ENCODE measurements around the gene RAP1GAP2.
"Not testable (repeated sequence)": the region's sequence is repeated elsewhere in the genome, so short reads cannot be mapped to it uniquely, and the experiment has no call there.

Gene RAP1GAP2

DNA sequence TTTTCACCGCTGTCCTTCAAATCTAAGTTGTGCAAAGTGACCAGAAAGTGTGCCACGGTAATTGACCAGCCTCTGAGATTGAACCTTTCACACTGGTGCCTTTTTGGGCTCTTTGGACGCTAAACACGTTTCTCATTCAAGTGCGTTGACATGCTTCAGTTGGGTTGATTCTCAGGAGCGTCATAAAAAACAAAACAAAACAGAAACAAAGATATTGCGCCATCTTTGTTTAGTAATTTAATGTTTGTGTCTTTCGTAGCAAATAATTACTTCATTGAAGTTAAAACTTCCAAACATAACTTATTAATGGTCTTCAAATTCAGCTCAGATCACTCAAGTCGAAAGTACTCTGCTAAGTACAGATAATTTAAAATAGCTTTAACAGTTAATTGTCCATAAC, 187.0 kb downstream of the RAP1GAP2 start:
- Histone ChIP-seq H3K4me1 (ENCODE audit: insufficient read depth, low read length) (no peaks in the 10 kb centered on the region), H3K4me3 (ENCODE audit: low read length) (no peak overlapping the region), H3K9me3 (ENCODE audit: insufficient read depth, low read depth, low read length) (no peaks in the 10 kb centered on the region), H3K27ac (ENCODE audit: low read length) (no peak overlapping the region), H3K9ac (ENCODE audit: low read depth, low read length) (no peak overlapping the region), H3K27me3 (ENCODE audit: insufficient read depth, low read length) (no peaks in the 10 kb centered on the region), H3K36me3 (ENCODE audit: insufficient read depth, low read depth, low read length) (peaks cover 59% of the 10 kb centered on the region)

DNA sequence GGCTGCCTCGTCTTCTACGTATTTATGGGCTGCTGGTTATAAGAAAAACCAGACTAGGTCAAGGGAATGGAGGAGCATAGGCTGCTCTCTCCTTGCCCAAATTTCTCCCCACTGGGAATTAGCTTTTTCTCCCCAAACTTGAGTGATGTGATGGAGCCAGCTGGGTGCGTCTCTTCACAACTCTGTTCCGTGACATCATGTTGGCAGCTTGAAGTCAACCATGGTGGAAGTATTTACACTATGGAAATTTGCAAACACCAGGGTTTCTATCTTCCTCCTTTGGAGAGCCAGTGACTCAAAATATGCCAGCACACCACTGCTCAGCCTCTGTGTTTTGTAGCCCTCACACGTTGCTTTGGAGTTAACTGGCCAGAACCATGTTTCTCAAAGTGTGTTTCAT, 189.1 kb downstream of the RAP1GAP2 start:
- H3K27ac ChIP-seq (ENCODE audit: low read length), result no peak overlapping the region
- no peaks in the 10 kb centered on the region for H3K4me1 ChIP-seq (ENCODE audit: insufficient read depth, low read length)
- H3K9ac ChIP-seq (ENCODE audit: low read depth, low read length), result no peak overlapping the region
- peaks cover 57% of the 10 kb centered on the region for H3K36me3 ChIP-seq (ENCODE audit: insufficient read depth, low read depth, low read length)
- no peaks in the 10 kb centered on the region for H3K27me3 ChIP-seq (ENCODE audit: insufficient read depth, low read length)
- no peak overlapping the region for H3K4me3 ChIP-seq (ENCODE audit: low read length)
- H3K9me3 ChIP-seq (ENCODE audit: insufficient read depth, low read depth, low read length), result no peaks in the 10 kb centered on the region

DNA sequence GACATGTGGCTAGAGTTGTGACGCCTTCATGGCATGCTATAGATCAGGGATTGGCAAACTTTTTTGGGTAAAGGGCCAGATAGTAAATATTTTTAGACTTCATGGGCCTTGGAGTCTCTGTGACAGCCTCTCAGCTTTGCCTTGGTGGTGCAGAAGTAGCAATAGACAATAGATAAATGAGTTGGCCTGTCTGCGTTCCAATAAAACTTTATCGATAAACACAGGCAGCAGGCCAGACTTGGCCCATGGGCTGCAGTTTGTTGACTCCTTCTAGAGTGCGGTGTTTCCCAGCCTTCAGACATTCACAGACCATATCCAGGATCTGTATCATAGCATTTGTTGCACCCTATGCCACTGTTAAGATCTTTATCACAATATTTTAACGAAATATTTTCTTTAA, 190.7 kb downstream of the RAP1GAP2 start:
- no peaks in the 10 kb centered on the region for H3K4me1 ChIP-seq (ENCODE audit: insufficient read depth, low read length)
- no peaks in the 10 kb centered on the region for H3K27me3 ChIP-seq (ENCODE audit: insufficient read depth, low read length)
- H3K36me3 ChIP-seq (ENCODE audit: insufficient read depth, low read depth, low read length), result peaks cover 42% of the 10 kb centered on the region
- H3K9me3 ChIP-seq (ENCODE audit: insufficient read depth, low read depth, low read length), result no peaks in the 10 kb centered on the region
- H3K4me3 ChIP-seq (ENCODE audit: low read length), result no peak overlapping the region
- no peak overlapping the region for H3K27ac ChIP-seq (ENCODE audit: low read length)
- no peak overlapping the region for H3K9ac ChIP-seq (ENCODE audit: low read depth, low read length)

DNA sequence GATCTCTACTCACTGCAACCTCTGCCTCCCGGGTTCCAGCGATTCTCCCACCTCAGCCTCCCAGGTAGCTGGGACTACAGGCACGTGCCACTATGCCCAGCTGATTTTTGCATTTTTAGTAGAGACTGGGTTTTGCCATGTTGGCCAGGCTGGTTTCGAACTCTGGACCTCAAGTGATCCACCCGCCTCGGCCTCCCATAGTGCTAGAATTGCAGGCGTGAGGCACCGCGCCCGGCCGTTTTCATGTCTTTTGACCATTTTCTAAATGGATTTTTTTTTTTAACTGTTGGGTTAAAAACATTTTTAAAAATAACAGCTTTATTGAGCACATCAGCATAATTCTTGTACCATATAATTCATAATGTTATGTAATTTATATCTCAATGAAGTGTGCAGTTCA, 193.2 kb downstream of the RAP1GAP2 start:
- not testable (repeated sequence) for H3K27me3 ChIP-seq (ENCODE audit: insufficient read depth, low read length); H3K27ac ChIP-seq (ENCODE audit: low read length); H3K9me3 ChIP-seq (ENCODE audit: insufficient read depth, low read depth, low read length); H3K4me3 ChIP-seq (ENCODE audit: low read length); H3K4me1 ChIP-seq (ENCODE audit: insufficient read depth, low read length); H3K9ac ChIP-seq (ENCODE audit: low read depth, low read length)
- H3K36me3 ChIP-seq (ENCODE audit: insufficient read depth, low read depth, low read length), result peaks cover 31% of the 10 kb centered on the region

DNA sequence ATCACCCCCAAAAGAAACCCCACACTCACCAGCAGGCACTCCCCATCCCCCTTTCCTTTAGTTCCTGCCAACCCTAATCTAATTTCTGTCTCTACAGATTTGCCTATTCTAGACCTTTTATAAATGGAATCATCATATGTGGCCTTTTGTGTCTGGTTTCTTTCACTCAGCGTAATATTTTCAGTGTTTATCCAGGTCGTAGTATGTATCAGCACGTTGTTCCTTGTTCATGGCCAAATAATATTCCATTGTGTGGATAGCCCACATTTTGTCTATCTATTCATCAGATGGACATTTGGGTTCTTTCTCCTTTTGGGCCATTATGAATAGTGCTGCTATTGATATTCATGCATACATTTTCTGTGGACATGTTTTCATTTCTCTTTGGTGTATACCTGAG, 193.6 kb downstream of the RAP1GAP2 start:
- Histone ChIP-seq H3K36me3 (ENCODE audit: insufficient read depth, low read depth, low read length) (peaks cover 27% of the 10 kb centered on the region), H3K9me3 (ENCODE audit: insufficient read depth, low read depth, low read length) (no peaks in the 10 kb centered on the region), H3K27me3 (ENCODE audit: insufficient read depth, low read length) (no peaks in the 10 kb centered on the region), H3K9ac (ENCODE audit: low read depth, low read length) (no peak overlapping the region), H3K4me1 (ENCODE audit: insufficient read depth, low read length) (no peaks in the 10 kb centered on the region), H3K4me3 (ENCODE audit: low read length) (no peak overlapping the region), H3K27ac (ENCODE audit: low read length) (no peak overlapping the region)

DNA sequence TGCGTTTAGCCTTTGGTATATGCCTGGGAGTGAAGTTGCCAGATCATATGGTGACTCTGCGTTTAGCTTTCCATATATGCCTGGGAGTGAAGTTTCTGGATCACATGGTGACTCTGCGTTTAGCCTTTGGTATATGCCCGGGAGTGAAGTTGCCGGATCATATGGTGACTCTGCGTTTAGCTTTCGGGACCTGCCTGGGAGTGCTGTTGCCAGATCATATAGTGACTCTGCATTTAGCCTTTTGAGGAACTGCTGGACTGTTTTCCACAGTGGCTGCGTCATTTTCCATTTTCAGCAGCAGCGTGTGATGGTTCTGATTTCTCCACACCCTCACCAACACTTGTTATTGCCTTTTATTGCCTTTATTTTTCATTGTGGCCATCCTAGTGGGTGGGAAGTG, 194.2 kb downstream of the RAP1GAP2 start:
- no peaks in the 10 kb centered on the region for H3K9me3 ChIP-seq (ENCODE audit: insufficient read depth, low read depth, low read length)
- no peak overlapping the region for H3K4me3 ChIP-seq (ENCODE audit: low read length)
- no peaks in the 10 kb centered on the region for H3K4me1 ChIP-seq (ENCODE audit: insufficient read depth, low read length)
- H3K27me3 ChIP-seq (ENCODE audit: insufficient read depth, low read length), result no peaks in the 10 kb centered on the region
- H3K36me3 ChIP-seq (ENCODE audit: insufficient read depth, low read depth, low read length), result peaks cover 26% of the 10 kb centered on the region
- no peak overlapping the region for H3K27ac ChIP-seq (ENCODE audit: low read length)
- no peak overlapping the region for H3K9ac ChIP-seq (ENCODE audit: low read depth, low read length)

DNA sequence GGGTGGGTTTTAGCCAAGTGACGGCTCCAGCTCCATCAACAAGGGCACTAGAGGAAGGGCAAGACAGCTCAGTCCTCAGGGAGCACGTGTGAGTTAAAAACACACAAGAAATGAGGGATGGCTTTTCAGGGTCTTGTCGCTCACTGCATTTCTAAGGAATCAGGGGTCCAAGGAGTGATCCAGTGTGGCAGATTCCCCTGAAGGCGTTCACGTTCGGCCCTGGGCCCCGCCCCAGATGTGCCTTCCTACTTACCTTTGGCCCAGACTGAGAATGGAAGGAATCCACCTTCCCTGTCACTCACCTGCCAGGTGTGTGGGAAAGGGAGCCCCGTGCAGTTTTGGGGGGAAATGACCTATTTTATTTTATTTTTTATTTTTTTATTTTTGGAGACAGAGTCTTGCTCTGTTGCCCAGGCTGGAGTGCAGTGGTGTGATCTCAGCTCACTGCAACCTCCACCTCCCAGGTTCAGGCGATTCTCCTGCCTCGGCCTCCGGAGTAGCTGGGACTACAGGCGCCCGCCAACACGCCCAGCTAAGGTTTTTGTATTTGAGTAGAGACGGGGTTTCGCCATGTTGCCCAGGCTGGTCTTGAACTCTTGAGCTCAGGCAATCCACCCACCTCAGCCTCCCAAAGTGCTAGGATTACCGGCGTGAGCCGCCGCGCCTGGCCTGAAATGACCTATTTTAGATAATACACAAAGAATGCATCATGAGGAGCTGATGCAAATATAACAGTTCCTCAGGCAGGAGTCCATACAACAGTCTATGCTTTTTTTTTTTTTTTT, 195.3 kb downstream of the RAP1GAP2 start:
- not testable (repeated sequence) for H3K27me3 ChIP-seq (ENCODE audit: insufficient read depth, low read length); H3K4me1 ChIP-seq (ENCODE audit: insufficient read depth, low read length); H3K4me3 ChIP-seq (ENCODE audit: low read length); H3K9ac ChIP-seq (ENCODE audit: low read depth, low read length); H3K27ac ChIP-seq (ENCODE audit: low read length); H3K9me3 ChIP-seq (ENCODE audit: insufficient read depth, low read depth, low read length)
- peaks cover 17% of the 10 kb centered on the region; the same call in 1 of the 2 replicates for H3K36me3 ChIP-seq (ENCODE audit: insufficient read depth, low read depth, low read length)

DNA sequence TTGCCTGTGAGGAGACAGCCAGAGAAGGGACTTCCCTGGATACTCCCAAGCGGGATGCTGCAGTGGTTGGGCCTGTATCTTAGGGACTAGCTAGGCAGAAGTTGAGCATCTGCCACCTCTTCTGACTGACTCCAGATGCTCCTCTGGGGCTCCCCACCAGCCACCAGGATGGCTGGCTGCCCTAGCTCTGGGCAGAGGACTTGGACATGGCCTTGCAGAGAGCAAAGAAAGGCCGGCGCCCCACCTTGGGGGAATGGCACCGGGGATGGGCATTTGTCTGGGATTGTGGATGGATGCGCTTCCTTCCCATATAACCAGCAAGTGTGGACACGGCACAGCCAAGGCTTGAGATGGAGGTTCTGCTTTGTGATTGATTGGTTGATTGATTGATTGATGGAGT, 198.2 kb downstream of the RAP1GAP2 start:
- H3K27ac ChIP-seq (ENCODE audit: low read length), result no peak overlapping the region
- no peaks in the 10 kb centered on the region for H3K9me3 ChIP-seq (ENCODE audit: insufficient read depth, low read depth, low read length)

DNA sequence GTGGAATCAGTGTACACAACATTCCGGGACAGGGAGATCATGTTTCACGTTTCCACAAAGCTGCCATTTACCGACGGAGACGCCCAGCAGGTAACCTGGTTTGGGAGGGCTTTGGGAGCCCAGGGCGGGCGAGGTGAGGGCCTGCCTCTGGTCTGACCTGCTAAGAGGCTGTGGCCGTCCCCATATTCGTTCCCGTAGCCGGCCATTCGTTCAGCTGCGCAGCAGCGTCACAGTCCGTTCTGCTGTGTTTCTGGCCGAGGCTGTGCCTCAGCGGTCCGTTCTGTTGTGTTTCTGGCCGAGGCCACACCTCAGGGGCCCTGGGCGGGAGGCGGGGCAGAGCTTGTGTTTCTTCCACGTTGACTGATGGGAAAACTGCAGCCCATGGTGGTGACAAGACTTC, 199.1 kb downstream of the RAP1GAP2 start:
- Histone ChIP-seq H3K36me3 (ENCODE audit: insufficient read depth, low read depth, low read length) (peaks cover 30% of the 10 kb centered on the region), H3K4me3 (ENCODE audit: low read length) (no peak overlapping the region), H3K4me1 (ENCODE audit: insufficient read depth, low read length) (no peaks in the 10 kb centered on the region), H3K9ac (ENCODE audit: low read depth, low read length) (no peak overlapping the region), H3K27ac (ENCODE audit: low read length) (no peak overlapping the region), H3K27me3 (ENCODE audit: insufficient read depth, low read length) (no peaks in the 10 kb centered on the region), H3K9me3 (ENCODE audit: insufficient read depth, low read depth, low read length) (no peaks in the 10 kb centered on the region)

More for the DNA sequence above, 198.2 kb downstream of the RAP1GAP2 start:
- H3K4me1 ChIP-seq (ENCODE audit: insufficient read depth, low read length), result no peaks in the 10 kb centered on the region
- H3K9ac ChIP-seq (ENCODE audit: low read depth, low read length), result no peak overlapping the region
- no peaks in the 10 kb centered on the region for H3K27me3 ChIP-seq (ENCODE audit: insufficient read depth, low read length)
- H3K4me3 ChIP-seq (ENCODE audit: low read length), result no peak overlapping the region
- peaks cover 30% of the 10 kb centered on the region for H3K36me3 ChIP-seq (ENCODE audit: insufficient read depth, low read depth, low read length)

DNA sequence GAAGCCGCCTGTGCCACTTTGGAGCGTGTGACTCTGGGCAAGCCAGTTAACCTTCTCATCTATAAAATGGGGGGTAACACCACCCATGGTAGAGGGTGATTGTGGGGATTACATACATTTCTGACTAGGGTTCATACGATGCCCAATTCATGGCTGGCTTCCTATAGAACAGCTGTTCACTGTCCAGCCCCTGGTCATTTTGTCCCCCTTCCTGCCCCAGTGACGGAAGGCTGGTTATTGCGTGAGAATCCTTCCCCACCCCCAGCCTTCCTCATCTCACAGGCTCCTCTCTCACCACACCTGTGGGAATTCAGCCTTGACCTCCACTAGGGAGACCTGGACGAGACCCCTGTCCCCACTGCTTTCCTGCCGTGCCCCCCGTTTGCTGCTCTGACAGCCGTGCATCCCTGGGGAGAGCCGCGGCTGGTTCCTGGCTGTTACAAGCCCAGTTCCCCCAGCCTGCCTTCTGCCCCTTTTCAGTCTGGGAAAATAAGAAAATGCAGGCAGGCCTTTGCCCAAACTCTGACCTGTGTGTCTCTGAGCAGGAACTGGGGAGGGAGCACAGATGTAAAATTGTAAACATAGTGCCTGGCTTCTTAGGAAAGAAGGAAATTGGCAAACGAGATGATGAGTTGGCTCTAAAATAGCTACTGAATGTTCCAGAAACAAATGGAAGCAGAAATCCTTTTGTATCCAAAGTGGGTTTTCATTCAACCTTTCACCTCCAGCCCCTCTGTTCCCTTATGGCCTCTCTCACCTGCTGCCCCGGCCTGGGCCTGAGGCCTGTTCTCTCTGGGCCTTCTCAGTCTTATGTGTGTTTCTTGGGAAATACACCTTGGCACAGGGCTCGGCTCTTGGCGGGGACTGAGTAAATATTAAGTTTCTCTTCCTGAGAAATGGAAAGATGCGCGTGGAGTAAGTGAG, 199.9 kb downstream of the RAP1GAP2 start:
- Histone ChIP-seq H3K9ac (ENCODE audit: low read depth, low read length) (no peak overlapping the region; the same call in 1 of the 2 replicates), H3K4me3 (ENCODE audit: low read length) (no peak overlapping the region), H3K9me3 (ENCODE audit: insufficient read depth, low read depth, low read length) (no peaks in the 10 kb centered on the region), H3K4me1 (ENCODE audit: insufficient read depth, low read length) (no peaks in the 10 kb centered on the region), H3K36me3 (ENCODE audit: insufficient read depth, low read depth, low read length) (peaks cover 30% of the 10 kb centered on the region), H3K27me3 (ENCODE audit: insufficient read depth, low read length) (no peaks in the 10 kb centered on the region), H3K27ac (ENCODE audit: low read length) (no peak overlapping the region)

DNA sequence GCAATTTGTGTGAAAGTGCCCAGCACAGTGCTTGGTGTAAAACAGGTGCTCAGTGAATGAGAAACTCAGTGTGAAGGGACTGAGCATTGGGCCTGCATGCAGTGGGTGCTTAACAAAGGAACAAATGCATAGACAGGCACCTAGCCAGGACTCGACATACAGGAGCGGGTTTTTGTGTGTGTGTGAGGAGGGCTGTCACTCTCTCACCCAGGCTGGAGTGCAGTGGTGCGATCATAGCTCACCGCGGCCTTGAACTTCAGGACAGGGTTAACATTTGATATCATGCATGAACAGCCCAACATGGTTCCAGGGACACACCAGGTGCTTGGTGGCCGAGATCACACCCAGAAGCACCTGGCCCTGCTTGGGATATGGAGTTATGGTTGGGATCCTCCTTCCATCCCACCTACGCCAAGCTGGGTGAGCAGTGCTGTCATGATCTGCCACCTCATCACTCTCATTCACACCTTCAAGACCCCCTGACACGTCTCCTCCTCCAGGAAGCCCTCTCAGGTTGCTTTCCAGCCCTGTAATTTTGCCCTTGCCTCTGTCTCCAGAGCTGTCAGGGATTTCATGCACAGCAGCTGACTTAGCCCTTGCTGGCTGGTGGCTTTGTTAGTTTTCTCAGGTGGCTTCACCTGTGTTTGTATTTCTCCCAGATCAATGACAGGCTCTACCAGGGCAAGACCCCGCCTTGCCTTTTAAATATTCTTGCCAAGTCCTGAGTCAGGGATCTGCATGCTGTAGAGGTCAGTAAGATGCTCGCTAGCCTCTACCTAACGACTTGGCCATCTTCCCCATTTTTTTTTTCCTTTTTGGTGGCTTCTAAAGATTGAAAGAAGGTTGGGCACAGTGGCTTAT, 200.8 kb downstream of the RAP1GAP2 start:
- Histone ChIP-seq H3K4me3 (ENCODE audit: low read length) (no peak overlapping the region), H3K9ac (ENCODE audit: low read depth, low read length) (no peak overlapping the region), H3K36me3 (ENCODE audit: insufficient read depth, low read depth, low read length) (peaks cover 30% of the 10 kb centered on the region), H3K9me3 (ENCODE audit: insufficient read depth, low read depth, low read length) (no peaks in the 10 kb centered on the region), H3K27me3 (ENCODE audit: insufficient read depth, low read length) (no peaks in the 10 kb centered on the region), H3K27ac (ENCODE audit: low read length) (no peak overlapping the region), H3K4me1 (ENCODE audit: insufficient read depth, low read length) (no peaks in the 10 kb centered on the region)

Measured in iPS-20b (cell line).